HUES64 (cell line): Measurements from ENCODE around the gene FCHSD2.

Source experiments
- H3K27ac ChIP-seq: 2 replicates; pipeline ENCODE4 v1.7.0; 2013; ENCODE audit warnings: low read depth, low read length, inconsistent platforms
- H3K27me3 ChIP-seq: 2 replicates; pipeline ENCODE4 v1.6.1; 2013; ENCODE audit warnings: mild to moderate bottlenecking, low read length; ENCODE audit not compliant: insufficient read depth
- H3K36me3 ChIP-seq: 2 replicates; pipeline ENCODE4 v1.6.1; 2013; ENCODE audit warnings: mild to moderate bottlenecking, low read length; ENCODE audit not compliant: insufficient read depth
- H3K4me1 ChIP-seq: 2 replicates; pipeline ENCODE4 v1.6.1; 2013; ENCODE audit warnings: mild to moderate bottlenecking, low read length, moderate library complexity; ENCODE audit not compliant: insufficient read depth
- H3K4me3 ChIP-seq: 2 replicates; pipeline ENCODE4 v1.5.1; 2013; ENCODE audit warnings: mild to moderate bottlenecking, low read length, moderate library complexity
- H3K9ac ChIP-seq: 2 replicates; pipeline ENCODE4 v1.6.1; 2013; ENCODE audit warnings: mild to moderate bottlenecking, low read depth, low read length
- H3K9me3 ChIP-seq: 2 replicates; pipeline ENCODE4 v1.6.1; 2013; ENCODE audit warnings: low read depth, low read length; ENCODE audit not compliant: insufficient read depth
- WGBS: fragments of 150-250, 120-280 bp; methylation state at CpG from one replicate; pipeline ENCODE4 v1.1.7; 2013; ENCODE audit warnings: missing lambda C conversion rate; 5-methylcytosine and 5-hydroxymethylcytosine counted together

FCHSD2 gene

GRCh38 chr11:73182824-73183321 is 40.8 kb upstream of the FCHSD2 start:
- H3K4me3 ChIP-seq, result no peak overlapping the region
- H3K9me3 ChIP-seq, result no peaks in the 10 kb centered on the region
- no peaks in the 10 kb centered on the region for H3K36me3 ChIP-seq
- no peak overlapping the region for H3K9ac ChIP-seq
- 63% methylated on average over 3 of the region's 3 CpGs for WGBS
- no peaks in the 10 kb centered on the region for H3K4me1 ChIP-seq
- no peak overlapping the region for H3K27ac ChIP-seq
- H3K27me3 ChIP-seq, result no peaks in the 10 kb centered on the region

- no peak overlapping the region for H3K27ac ChIP-seq
- H3K9ac ChIP-seq, result no peak overlapping the region
- H3K4me3 ChIP-seq, result no peak overlapping the region
- no peaks in the 10 kb centered on the region for H3K9me3 ChIP-seq
- no peaks in the 10 kb centered on the region for H3K27me3 ChIP-seq
- WGBS, result 85% methylated on average over 4 of the region's 4 CpGs
- no peaks in the 10 kb centered on the region for H3K4me1 ChIP-seq
- H3K36me3 ChIP-seq, result no peaks in the 10 kb centered on the region
These were observed 36.6 kb upstream of the FCHSD2 start for GRCh38 chr11:73178681-73179080.

GRCh38 chr11:73177778-73178539 is 35.8 kb upstream of the FCHSD2 start:
- Histone ChIP-seq H3K9ac (no peak overlapping the region), H3K36me3 (no peaks in the 10 kb centered on the region), H3K4me1 (no peaks in the 10 kb centered on the region), H3K9me3 (no peaks in the 10 kb centered on the region), H3K27me3 (no peaks in the 10 kb centered on the region), H3K27ac (no peak overlapping the region), H3K4me3 (no peak overlapping the region)
- WGBS, result 64% methylated on average over 15 of the region's 15 CpGs

GRCh38 chr11:73177380-73177777 is 35.3 kb upstream of the FCHSD2 start:
- no peak overlapping the region for H3K4me3 ChIP-seq
- H3K36me3 ChIP-seq, result no peaks in the 10 kb centered on the region
- H3K9ac ChIP-seq, result no peak overlapping the region
- H3K27ac ChIP-seq, result no peak overlapping the region
- 96% methylated on average over 3 of the region's 3 CpGs for WGBS
- no peaks in the 10 kb centered on the region for H3K4me1 ChIP-seq
- no peaks in the 10 kb centered on the region for H3K9me3 ChIP-seq
- H3K27me3 ChIP-seq, result no peaks in the 10 kb centered on the region

GRCh38 chr11:73176874-73177155 is 34.7 kb upstream of the FCHSD2 start:
- no peaks in the 10 kb centered on the region for H3K4me1 ChIP-seq
- H3K9ac ChIP-seq, result no peak overlapping the region
- H3K27ac ChIP-seq, result no peak overlapping the region
- no peak overlapping the region for H3K4me3 ChIP-seq
- no CpG with 5 or more reads among the region's 1 CpG for WGBS
- no peaks in the 10 kb centered on the region for H3K27me3 ChIP-seq
- no peaks in the 10 kb centered on the region for H3K9me3 ChIP-seq
- H3K36me3 ChIP-seq, result no peaks in the 10 kb centered on the region

- H3K9ac ChIP-seq, result no peak overlapping the region
- no peaks in the 10 kb centered on the region for H3K36me3 ChIP-seq
- H3K9me3 ChIP-seq, result no peaks in the 10 kb centered on the region
- WGBS, result 90% methylated on average over 5 of the region's 5 CpGs
- H3K27me3 ChIP-seq, result no peaks in the 10 kb centered on the region
- H3K4me1 ChIP-seq, result no peaks in the 10 kb centered on the region
- H3K27ac ChIP-seq, result no peak overlapping the region
- no peak overlapping the region for H3K4me3 ChIP-seq
These were observed 34.2 kb upstream of the FCHSD2 start for GRCh38 chr11:73176145-73176873.

GRCh38 chr11:73175551-73176144 is 33.5 kb upstream of the FCHSD2 start:
- Histone ChIP-seq H3K27ac (no peak overlapping the region), H3K27me3 (no peaks in the 10 kb centered on the region), H3K9ac (no peak overlapping the region), H3K36me3 (no peaks in the 10 kb centered on the region), H3K9me3 (no peaks in the 10 kb centered on the region), H3K4me3 (no peak overlapping the region), H3K4me1 (no peaks in the 10 kb centered on the region)
- 74% methylated on average over 5 of the region's 5 CpGs for WGBS

GRCh38 chr11:73174495-73174791 is 32.3 kb upstream of the FCHSD2 start:
- no peaks in the 10 kb centered on the region for H3K27me3 ChIP-seq
- H3K9ac ChIP-seq, result no peak overlapping the region
- no peak overlapping the region for H3K27ac ChIP-seq
- no peak overlapping the region for H3K4me3 ChIP-seq
- H3K36me3 ChIP-seq, result no peaks in the 10 kb centered on the region
- no peaks in the 10 kb centered on the region for H3K9me3 ChIP-seq
- WGBS, result 93% methylated on average over 3 of the region's 3 CpGs
- no peaks in the 10 kb centered on the region for H3K4me1 ChIP-seq

GRCh38 chr11:73173755-73174494 is 31.8 kb upstream of the FCHSD2 start:
- Histone ChIP-seq H3K36me3 (no peaks in the 10 kb centered on the region), H3K9ac (no peak overlapping the region), H3K9me3 (no peaks in the 10 kb centered on the region), H3K4me1 (peaks cover 5% of the 10 kb centered on the region; the same call in 1 of the 2 replicates), H3K27me3 (no peaks in the 10 kb centered on the region), H3K27ac (no peak overlapping the region), H3K4me3 (no peak overlapping the region)
- WGBS, result 81% methylated on average over 11 of the region's 11 CpGs

GRCh38 chr11:73172992-73173656 is 31.0 kb upstream of the FCHSD2 start:
- H3K4me3 ChIP-seq, result no peak overlapping the region
- peaks cover 8% of the 10 kb centered on the region; the same call in 1 of the 2 replicates for H3K4me1 ChIP-seq
- no peak overlapping the region for H3K9ac ChIP-seq
- no peak overlapping the region for H3K27ac ChIP-seq
- H3K9me3 ChIP-seq, result no peaks in the 10 kb centered on the region
- WGBS, result 79% methylated on average over 4 of the region's 4 CpGs
- H3K27me3 ChIP-seq, result no peaks in the 10 kb centered on the region
- H3K36me3 ChIP-seq, result no peaks in the 10 kb centered on the region
